HCT116 (cell line): ENCODE results near the gene PTBP1. TPM values are rescaled to one million over a fixed set of nuclear protein-coding genes. Genes with fewer than 3 reads are reported as not detected.

ENCODE experiments used
- ATAC-seq: fragments of 200-7000 bp; cut with Tn5 transposase; 2 replicates; pipeline ENCODE4 v1.9.1; 2020; ENCODE audit warnings: mild to moderate bottlenecking, moderate library complexity
- BruUV-seq: library from RNA; stranded (reverse); fragments of 400-500 nt; replicated peaks from 2 replicates; lab custom pipeline; 2021; lab: Mats Ljungman, UMichigan
- CTCF ChIA-PET: fragments of 300-600 bp; sonication (Branson Sonifier 250); formaldehyde crosslinking; loops from one replicate; lab custom pipeline; 2021; ENCODE audit warnings: antibody characterized with exemption; lab: Charles Lee
- POLR2A ChIA-PET: fragments of 300-600, 350-600 bp; sonication (Branson Sonifier 250); formaldehyde crosslinking; loops from one replicate; lab custom pipeline; 2021; ENCODE audit warnings: antibody characterized with exemption; lab: Charles Lee
- RAD21 ChIA-PET, 2 experiments: fragments of 300-600 bp; sonication (Branson Sonifier 250); formaldehyde crosslinking; loops; one replicate each; lab custom pipeline; 2023; ENCODE audit warnings: low total read pairs in 2 of 2; ENCODE audit not compliant: uncharacterized antibody in 2 of 2, unreplicated experiment in 2 of 2, low non-redundant PET in 1 of 2; lab: Charles Lee
- DNase-seq: peaks from one replicate; pipeline ENCODE4 v3.0.0-alpha.2; 2010; ENCODE audit warnings: low read depth, low spot score
- H2AFZ ChIP-seq: fragments of 200-600 bp; shearing (Covaris generic), sonication (generic); 2 replicates; pipeline ENCODE4 v1.6.1; 2017; ENCODE audit warnings: low read depth, mixed run types, mixed read lengths, antibody characterized with exemption, low read length; ENCODE audit not compliant: poor library complexity, severe bottlenecking
- H3K27ac ChIP-seq: 2 replicates; pipeline ENCODE4 v1.5.1; 2012; ENCODE audit warnings: low read depth, low read length
- H3K27me3 ChIP-seq: fragments of 200-600 bp; sonication (generic); 2 replicates; pipeline ENCODE4 v1.6.1; 2016; ENCODE audit warnings: mixed run types, low read length, mixed read lengths; ENCODE audit not compliant: insufficient read depth
- H3K36me3 ChIP-seq, 2 experiments: fragments of 200-500 bp in 1 of 2; fragments of 200-600 bp in 1 of 2; sonication (Bioruptor generic) in 1 of 2; sonication (generic) in 1 of 2; 2 replicates each; pipeline versions ENCODE4 v1.5.1 to v1.6.1; 2014 to 2016; ENCODE audit warnings: low read length in 2 of 2, inconsistent platforms in 1 of 2, mixed read lengths in 1 of 2, mixed run types in 1 of 2; ENCODE audit not compliant: insufficient read depth in 2 of 2, control insufficient read depth in 1 of 2
- H3K4me1 ChIP-seq, 2 experiments: fragments of 200-600 bp in 1 of 2; sonication (generic) in 1 of 2; 2 replicates each; pipeline versions ENCODE4 v1.5.1 to v1.6.1; 2012 to 2017; ENCODE audit warnings: low read length in 2 of 2, inconsistent platforms in 1 of 2, mild to moderate bottlenecking in 1 of 2, mixed read lengths in 1 of 2, mixed run types in 1 of 2, moderate library complexity in 1 of 2; ENCODE audit not compliant: insufficient read depth in 2 of 2, control insufficient read depth in 1 of 2
- H3K4me2 ChIP-seq: fragments of 200-600 bp; sonication (generic); 2 replicates; pipeline ENCODE4 v1.6.1; 2017; ENCODE audit warnings: mixed run types, low read length, mixed read lengths
- H3K4me3 ChIP-seq, 2 experiments: fragments of 200-600 bp in 1 of 2; sonication (generic) in 1 of 2; replicated peaks in 1 of 2; 2 replicates each; pipeline ENCODE4 v1.5.1; 2011 to 2016; ENCODE audit warnings: low read length in 2 of 2, control low read depth in 1 of 2, low read depth in 1 of 2, mild to moderate bottlenecking in 1 of 2, mixed read lengths in 1 of 2, mixed run types in 1 of 2
- H3K79me2 ChIP-seq: fragments of 200-600 bp; sonication (generic); 2 replicates; pipeline ENCODE4 v1.6.1; 2017; ENCODE audit warnings: mild to moderate bottlenecking, mixed run types, low read length, moderate library complexity, mixed read lengths; ENCODE audit not compliant: insufficient read depth
- H3K9ac ChIP-seq: fragments of 200-600 bp; sonication (generic); 2 replicates; pipeline ENCODE4 v1.6.1; 2016; ENCODE audit warnings: low read length, mixed read lengths
- H3K9me2 ChIP-seq: fragments of 200-600 bp; sonication (generic), shearing (Covaris generic); 2 replicates; pipeline ENCODE4 v1.6.1; 2017; ENCODE audit warnings: mixed run types, mild to moderate bottlenecking, moderate library complexity; ENCODE audit not compliant: insufficient read depth
- H3K9me3 ChIP-seq, 2 experiments: fragments of 200-500 bp in 1 of 2; fragments of 200-600 bp in 1 of 2; sonication (Bioruptor generic) in 1 of 2; sonication (generic) in 1 of 2; 2 replicates each; pipeline ENCODE4 v1.6.1; 2014 to 2017; ENCODE audit warnings: low read length in 2 of 2, mixed read lengths in 2 of 2, inconsistent platforms in 1 of 2, low read depth in 1 of 2, mild to moderate bottlenecking in 1 of 2, mixed run types in 1 of 2, moderate library complexity in 1 of 2; ENCODE audit not compliant: control insufficient read depth in 1 of 2, insufficient read depth in 1 of 2
- H4K20me1 ChIP-seq: fragments of 200-600 bp; sonication (generic), shearing (Covaris generic); 2 replicates; pipeline ENCODE4 v1.6.1; 2017; ENCODE audit warnings: mixed run types, mild to moderate bottlenecking, moderate library complexity; ENCODE audit not compliant: insufficient read depth
- EGR1 ChIP-seq: IDR thresholded peaks from 2 replicates; pipeline ENCODE4 v1.6.1; 2012; ENCODE audit warnings: low read depth
- ELF1 ChIP-seq: IDR thresholded peaks from 2 replicates; pipeline ENCODE4 v1.6.1; 2012; ENCODE audit warnings: low read depth, borderline replicate concordance
- EZH2 ChIP-seq: fragments of 200-600 bp; sonication (generic); IDR thresholded peaks from 2 replicates; pipeline ENCODE4 v1.6.1; 2017; ENCODE audit warnings: antibody characterized with exemption, mixed run types
- JUND ChIP-seq: IDR thresholded peaks from 2 replicates; pipeline ENCODE4 v1.6.1; 2012
- POLR2A ChIP-seq: IDR thresholded peaks from 2 replicates; pipeline ENCODE4 v1.7.0; 2011; ENCODE audit warnings: borderline replicate concordance; ENCODE audit not compliant: insufficient read depth, insufficient read length; ENCODE audit errors: extremely low read depth
- POLR2AphosphoS5 ChIP-seq: IDR thresholded peaks from 2 replicates; pipeline ENCODE4 v1.6.1; 2011; ENCODE audit warnings: mild to moderate bottlenecking, low read depth, low read length, moderate library complexity
- REST ChIP-seq: IDR thresholded peaks from 2 replicates; pipeline ENCODE4 v1.6.1; 2012; ENCODE audit warnings: low read depth
- SIN3A ChIP-seq: IDR thresholded peaks from 2 replicates; pipeline ENCODE4 v1.6.1; 2012; ENCODE audit warnings: low read depth
- SRF ChIP-seq: IDR thresholded peaks from 2 replicates; pipeline ENCODE4 v1.6.1; 2012; ENCODE audit warnings: low read depth
- ZNF274 ChIP-seq: fragments of 200-500 bp; sonication (Bioruptor generic); IDR thresholded peaks from 2 replicates; pipeline ENCODE4 v1.6.1; 2014; ENCODE audit warnings: mild to moderate bottlenecking, low read depth, low read length, inconsistent platforms
- intact Hi-C: fragments of 100-400 bp; cut with micrococcal nuclease; formaldehyde crosslinking; loops from 2 replicates; pipeline ENCODE4 v1.10.0; 2022
- total RNA-seq: library from RNA; stranded (reverse); gene quantifications from one replicate; pipeline ENCODE4 v1.2.1, GENCODE V29; 2021; ENCODE audit not compliant: unreplicated experiment
- TF ChIP-seq, protein P1 (sequence below): IDR thresholded peaks from 2 replicates; pipeline ENCODE4 v1.6.1; 2012
- TF ChIP-seq, protein P2 (sequence below): IDR thresholded peaks from 2 replicates; pipeline ENCODE4 v1.6.1; 2011; ENCODE audit warnings: mild to moderate bottlenecking, low read length, moderate library complexity; ENCODE audit not compliant: insufficient replicate concordance; ENCODE audit errors: extremely low read depth

Gene PTBP1
- total RNA-seq, 1 experiment from 2014 or later: 676 TPM

DNA sequence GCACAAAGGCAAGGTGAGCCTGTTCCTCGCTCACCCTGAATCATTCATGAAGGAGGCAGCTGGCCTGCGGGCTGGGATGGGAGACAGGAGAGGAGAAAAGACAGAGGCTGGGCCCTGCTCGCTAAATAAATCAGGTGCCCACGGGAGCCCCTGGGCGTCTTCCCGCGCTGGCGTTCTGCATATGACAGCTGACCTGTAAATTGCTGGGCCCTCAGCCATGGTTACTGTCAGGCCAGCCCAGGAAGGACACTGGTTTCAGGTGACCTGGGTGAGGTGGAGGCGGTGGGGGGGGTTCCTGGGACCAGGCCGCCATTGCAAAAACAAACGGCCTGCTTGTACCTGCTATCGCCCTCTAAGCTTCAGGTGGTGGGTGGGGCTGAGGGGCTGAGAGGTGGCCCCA, 3.4 kb upstream of the PTBP1 start:
- no TSS peak for BruUV-seq
- no peak for ATAC-seq
- POLR2A ChIA-PET: no interaction called here

More for the DNA sequence above, 3.4 kb upstream of the PTBP1 start:
- ChIA-PET RAD21 (no interaction called here), CTCF (no interaction called here)
- TF ChIP-seq EGR1: no peak
- no peak for TF ChIP-seq JUND
- TF ChIP-seq, protein P1, sequence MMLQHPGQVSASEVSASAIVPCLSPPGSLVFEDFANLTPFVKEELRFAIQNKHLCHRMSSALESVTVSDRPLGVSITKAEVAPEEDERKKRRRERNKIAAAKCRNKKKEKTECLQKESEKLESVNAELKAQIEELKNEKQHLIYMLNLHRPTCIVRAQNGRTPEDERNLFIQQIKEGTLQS: no peak
- no peak for TF ChIP-seq POLR2AphosphoS5
- no peak for TF ChIP-seq EZH2
- no peak for TF ChIP-seq SRF
- no peak for TF ChIP-seq POLR2A
- TF ChIP-seq ZNF274: no peak
- TF ChIP-seq, protein P2, sequence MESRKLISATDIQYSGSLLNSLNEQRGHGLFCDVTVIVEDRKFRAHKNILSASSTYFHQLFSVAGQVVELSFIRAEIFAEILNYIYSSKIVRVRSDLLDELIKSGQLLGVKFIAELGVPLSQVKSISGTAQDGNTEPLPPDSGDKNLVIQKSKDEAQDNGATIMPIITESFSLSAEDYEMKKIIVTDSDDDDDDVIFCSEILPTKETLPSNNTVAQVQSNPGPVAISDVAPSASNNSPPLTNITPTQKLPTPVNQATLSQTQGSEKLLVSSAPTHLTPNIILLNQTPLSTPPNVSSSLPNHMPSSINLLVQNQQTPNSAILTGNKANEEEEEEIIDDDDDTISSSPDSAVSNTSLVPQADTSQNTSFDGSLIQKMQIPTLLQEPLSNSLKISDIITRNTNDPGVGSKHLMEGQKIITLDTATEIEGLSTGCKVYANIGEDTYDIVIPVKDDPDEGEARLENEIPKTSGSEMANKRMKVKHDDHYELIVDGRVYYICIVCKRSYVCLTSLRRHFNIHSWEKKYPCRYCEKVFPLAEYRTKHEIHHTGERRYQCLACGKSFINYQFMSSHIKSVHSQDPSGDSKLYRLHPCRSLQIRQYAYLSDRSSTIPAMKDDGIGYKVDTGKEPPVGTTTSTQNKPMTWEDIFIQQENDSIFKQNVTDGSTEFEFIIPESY: no peak
- TF ChIP-seq ELF1: no peak
- TF ChIP-seq SIN3A: no peak
- TF ChIP-seq REST: no peak
- H3K9me3 ChIP-seq: no peaks in the 10 kb centered on the region
- H3K4me2 ChIP-seq: no peak overlapping the region
- H3K79me2 ChIP-seq: peaks cover 10% of the 10 kb centered on the region
- H3K36me3 ChIP-seq: peaks cover 0 to 6% of the 10 kb centered on the region in 2 experiments; a peak in 1 of 4 replicates
- H2AFZ ChIP-seq: no peak overlapping the region
- no peak overlapping the region for H3K4me3 ChIP-seq
- peaks cover 2% of the 10 kb centered on the region; the same call in 1 of the 2 replicates for H4K20me1 ChIP-seq
- H3K27ac ChIP-seq: no peak overlapping the region
- H3K4me1 ChIP-seq: peaks cover 0 to 8% of the 10 kb centered on the region in 2 experiments; a peak in 1 of 4 replicates
- H3K27me3 ChIP-seq: no peaks in the 10 kb centered on the region
- H3K9ac ChIP-seq: no peak overlapping the region
- intact Hi-C loops: loop anchor here (10.0 kb wide), 1 partner anchor 451 kb away; the partner anchor contains the start of genes ATP5F1D and MIDN
- no peak for DNase-seq
- no peaks in the 10 kb centered on the region for H3K9me2 ChIP-seq
